ENCODE measurements around the gene YTHDC2. TPM values are rescaled to one million over a fixed set of nuclear protein-coding genes. Genes with fewer than 3 reads are reported as not detected.

YTHDC2 gene
- total RNA-seq = 10 to 100 TPM; 22.2 to 29.7 TPM

DNA sequence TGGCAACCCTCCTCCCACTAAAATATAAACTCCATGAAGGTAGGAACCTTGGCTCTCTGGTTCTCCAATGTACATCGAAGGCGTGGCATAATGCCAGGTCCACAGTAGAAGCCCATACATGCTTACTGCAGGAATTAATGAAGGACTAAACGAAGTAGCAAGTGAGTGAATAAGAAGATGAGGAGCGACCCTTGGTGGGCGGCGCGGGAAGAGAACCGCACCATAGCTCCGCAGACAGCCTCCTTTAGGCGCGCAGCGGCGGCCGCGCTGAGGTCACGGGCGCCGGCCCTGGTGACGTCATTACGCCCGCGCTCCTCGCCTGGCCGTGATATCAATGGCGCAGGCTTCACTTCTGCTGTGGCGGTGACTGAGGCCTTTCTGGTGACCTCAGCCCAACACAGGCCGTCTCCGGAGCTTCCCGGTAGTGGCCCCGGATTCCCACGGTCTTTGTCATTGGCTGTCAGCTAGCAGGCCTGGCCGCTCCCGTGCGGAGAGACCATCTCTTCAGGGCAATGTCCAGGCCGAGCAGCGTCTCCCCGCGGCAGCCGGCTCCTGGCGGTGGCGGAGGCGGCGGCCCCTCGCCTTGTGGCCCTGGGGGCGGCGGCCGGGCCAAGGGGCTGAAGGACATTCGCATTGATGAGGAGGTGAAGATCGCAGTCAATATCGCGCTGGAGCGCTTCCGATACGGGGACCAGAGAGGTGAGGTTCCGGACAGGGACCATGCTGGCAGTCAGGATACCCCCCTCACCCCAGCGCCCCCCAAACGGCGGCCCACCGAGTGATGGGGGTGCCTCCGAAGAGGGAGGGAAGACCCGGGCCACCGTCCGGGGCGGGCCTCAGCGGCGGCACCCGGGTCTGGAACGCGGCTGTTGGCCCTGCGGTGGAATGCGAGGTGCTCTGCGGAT, at the start of gene YTHDC2:
Gene YTHDC2, plus strand, starts transcription at position 311 of the 905 bp plus-strand sequence. Its CDS starts 202 bp downstream, at position 513.
- Mint-ChIP-seq H3K27ac (peak within 1 kb of the TSS; percentile 93 to 96), H3K36me3 (peaks cover 10 to 22% of the 10 kb centered on the region in 2 donors), H3K9me3 (no peaks in the 10 kb centered on the region)
- peak; percentile 86 to 94 for DNase-seq (ENCODE audit: low spot score in 2 of 2)
- peak; percentile 96 to 98 for ATAC-seq

DNA sequence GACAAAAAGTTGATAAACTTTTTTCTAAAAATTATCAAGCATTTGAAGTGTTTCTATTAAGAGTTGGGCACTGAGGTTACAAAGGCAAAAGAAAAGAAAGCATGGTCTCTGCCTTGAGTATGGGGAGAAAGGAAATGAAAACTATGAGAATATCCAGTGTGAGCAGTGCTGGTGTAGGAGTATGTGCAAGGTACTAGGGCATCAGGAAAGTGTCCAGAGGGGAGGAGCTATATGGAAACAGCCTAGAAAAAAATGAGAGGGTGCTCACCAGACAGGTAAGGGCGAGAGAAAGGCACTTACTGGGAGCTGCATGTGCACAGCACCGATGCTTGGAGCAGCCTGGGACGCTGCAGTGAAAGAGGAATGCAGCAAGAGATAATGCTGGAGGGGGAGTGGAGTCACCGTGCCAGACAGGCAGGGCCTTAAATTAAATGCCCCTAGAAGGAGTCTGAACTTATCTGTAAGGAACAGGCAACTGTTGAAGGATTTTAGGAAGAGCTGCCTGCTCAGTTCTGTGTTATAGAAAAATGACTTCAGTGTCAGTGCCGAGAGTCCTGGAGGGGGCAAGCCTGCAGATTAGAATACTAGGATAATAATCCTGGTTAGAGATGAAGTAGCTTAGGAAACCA, 39.3 kb upstream of the YTHDC2 start:
- DNase-seq (ENCODE audit: low spot score in 2 of 2) = no peak
- H3K9me3 Mint-ChIP-seq = peaks cover 5 to 7% of the 10 kb centered on the region in 2 donors
- no peak for ATAC-seq
- H3K27ac Mint-ChIP-seq = no peak overlapping the region
- H3K36me3 Mint-ChIP-seq = peaks cover 5 to 14% of the 10 kb centered on the region in 2 donors

DNA sequence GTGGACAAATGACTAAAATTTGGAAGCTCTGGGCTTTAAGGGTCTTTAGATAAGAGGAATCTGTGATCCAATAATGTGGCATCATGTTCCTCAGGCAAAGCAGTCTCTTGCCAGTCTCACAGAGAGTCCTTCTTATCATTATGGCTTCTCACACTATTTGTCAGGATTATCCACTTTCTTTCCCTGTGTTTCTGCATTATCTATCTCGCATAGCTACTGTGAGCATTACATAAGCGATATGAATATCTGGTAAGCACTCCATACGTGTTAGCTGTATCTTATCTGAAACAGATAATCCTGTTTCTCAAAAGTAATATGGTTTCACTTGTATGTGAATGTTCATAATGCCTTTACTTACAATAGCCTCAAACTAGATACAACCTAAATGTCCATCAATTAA, 34.8 kb upstream of the YTHDC2 start:
- no peak for DNase-seq (ENCODE audit: low spot score in 2 of 2)
- no peak overlapping the region for H3K27ac Mint-ChIP-seq
- ATAC-seq = no peak

DNA sequence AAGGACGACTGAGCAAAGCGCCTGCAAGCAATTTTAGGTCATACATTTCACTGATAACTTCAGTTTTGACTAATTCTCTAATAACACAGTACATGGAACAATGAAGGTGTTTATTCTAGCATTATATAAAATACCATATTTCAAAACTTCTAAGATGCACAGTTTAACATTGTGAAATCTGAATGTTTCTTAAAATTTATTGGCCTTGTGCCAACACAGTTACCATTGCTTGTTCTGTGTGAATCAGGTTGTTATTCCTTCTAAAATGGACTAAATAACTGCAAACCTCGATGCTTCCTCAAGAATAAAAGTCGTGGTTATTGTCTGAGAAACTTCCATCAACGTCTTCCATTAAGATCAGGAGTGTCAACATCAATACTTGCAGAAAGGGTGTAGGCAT, 33.3 kb upstream of the YTHDC2 start:
- no peaks in the 10 kb centered on the region for H3K9me3 Mint-ChIP-seq

More for the DNA sequence above, 34.8 kb upstream of the YTHDC2 start:
- no peaks in the 10 kb centered on the region for H3K9me3 Mint-ChIP-seq
- no peaks in the 10 kb centered on the region for H3K36me3 Mint-ChIP-seq

DNA sequence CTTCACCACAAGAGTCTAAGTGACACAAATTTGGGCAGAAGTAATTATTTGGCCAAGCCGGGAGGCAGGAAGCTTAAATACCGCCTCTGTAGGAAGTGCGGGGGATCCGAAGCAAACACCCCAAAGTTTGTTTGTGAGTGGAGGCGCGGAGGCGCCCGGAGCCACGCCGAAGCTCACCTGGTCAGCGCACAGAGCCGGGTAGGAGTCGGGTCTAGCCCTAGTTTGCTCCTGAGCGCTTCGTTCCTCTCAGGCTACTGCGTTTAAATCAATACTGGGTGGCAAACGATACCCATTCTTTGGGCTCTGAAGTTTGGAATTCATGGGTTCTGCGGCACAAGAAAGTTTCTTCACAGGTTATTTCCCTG, 26.1 kb upstream of the YTHDC2 start:
- H3K36me3 Mint-ChIP-seq = peaks cover 17 to 30% of the 10 kb centered on the region in 2 donors
- no peak overlapping the region for H3K27ac Mint-ChIP-seq
- ATAC-seq (peak in 1 of 2 donors; percentile 19), DNase-seq (ENCODE audit: low spot score in 2 of 2) (peak in 1 of 2 donors; percentile 5)
- H3K9me3 Mint-ChIP-seq = peaks cover 16 to 17% of the 10 kb centered on the region in 2 donors

More for the DNA sequence above, 33.3 kb upstream of the YTHDC2 start:
- ATAC-seq = no peak
- DNase-seq (ENCODE audit: low spot score in 2 of 2) = no peak
- Mint-ChIP-seq H3K27ac (no peak overlapping the region), H3K36me3 (no peaks in the 10 kb centered on the region)

DNA sequence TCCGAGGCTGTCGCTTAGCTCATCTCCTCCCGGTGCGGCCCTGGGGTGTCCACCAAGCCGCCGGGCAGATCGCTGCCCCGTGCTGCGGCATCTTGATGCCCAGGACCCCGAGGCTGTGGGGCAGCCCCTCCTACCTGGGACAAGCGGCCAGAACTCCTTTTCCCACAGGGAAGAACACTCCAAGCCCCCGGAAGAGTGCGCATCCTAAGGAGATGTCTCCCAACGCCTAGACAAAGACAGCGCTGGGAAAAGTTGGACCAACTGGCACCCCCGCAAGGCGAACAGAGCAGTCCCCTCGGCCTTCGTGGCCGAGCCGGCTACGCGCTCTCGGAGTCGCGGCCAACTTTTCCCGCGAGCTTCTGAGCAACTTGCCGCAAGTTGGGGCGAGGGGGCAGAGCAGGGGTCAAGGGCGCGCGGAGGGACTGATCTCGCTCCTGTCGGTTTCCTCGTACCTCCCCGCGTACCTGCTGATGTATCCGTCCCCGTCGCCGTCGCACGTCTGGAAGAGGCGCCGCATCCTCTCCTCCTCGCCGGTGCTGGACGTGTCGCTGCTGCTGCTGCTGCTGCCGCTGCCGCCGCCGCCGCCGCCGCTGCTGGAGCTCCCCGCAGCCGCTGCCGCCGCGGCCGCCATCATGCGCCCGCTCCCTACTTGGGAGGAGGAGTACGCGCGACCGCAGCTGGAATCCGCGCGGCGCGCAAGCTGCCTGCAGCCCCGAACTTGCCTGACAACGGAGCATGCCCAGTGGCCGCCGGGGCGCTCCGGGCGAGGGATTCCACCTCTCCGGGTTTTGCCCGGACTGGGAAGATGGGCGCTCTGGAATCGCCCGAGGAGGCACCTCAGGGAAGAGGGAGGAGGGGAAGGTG, 25.5 kb upstream of the YTHDC2 start, which contains the start of gene MCC:
Gene MCC, minus strand, starts transcription at position 673 of the 864 bp plus-strand sequence.
- H3K27ac Mint-ChIP-seq = no peak within 1 kb of the TSS
- ATAC-seq = peak; percentile 39 to 55
- peaks cover 16 to 17% of the 10 kb centered on the region in 2 donors for H3K9me3 Mint-ChIP-seq
- peak in 1 of 2 donors; percentile 28 for DNase-seq (ENCODE audit: low spot score in 2 of 2)
- H3K36me3 Mint-ChIP-seq = peaks cover 17 to 30% of the 10 kb centered on the region in 2 donors

DNA sequence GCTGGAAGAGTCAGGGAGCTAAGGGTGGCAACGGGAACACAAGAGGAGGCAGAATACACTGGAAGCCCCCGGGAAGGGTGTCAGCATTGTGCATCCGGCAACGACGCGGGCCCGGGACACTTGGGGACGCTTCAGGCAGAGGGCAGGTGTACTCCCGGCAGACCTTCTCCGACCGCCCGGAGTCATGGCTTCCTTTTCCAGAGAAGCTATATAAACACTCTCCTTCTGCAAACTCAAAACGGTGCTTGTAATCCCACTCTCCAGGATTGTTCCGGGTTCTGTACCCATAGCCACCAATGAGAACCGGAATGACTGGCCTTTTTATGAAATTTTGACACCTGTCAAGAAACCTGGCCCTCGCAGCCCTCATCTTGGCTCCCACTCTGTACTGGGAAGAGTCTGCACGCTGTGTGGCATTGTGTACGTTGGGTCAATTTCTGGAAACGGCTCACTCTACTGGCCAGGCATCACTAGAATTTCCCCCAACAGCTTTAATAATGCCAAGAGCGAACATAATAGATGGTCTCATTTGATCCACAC, 24.8 kb upstream of the YTHDC2 start:
- DNase-seq (ENCODE audit: low spot score in 2 of 2) (peak in 1 of 2 donors; percentile 6), ATAC-seq (peak; percentile 31 to 36)
- H3K27ac Mint-ChIP-seq = no peak overlapping the region
- H3K9me3 Mint-ChIP-seq = peaks cover 16 to 17% of the 10 kb centered on the region in 2 donors
- peaks cover 17 to 30% of the 10 kb centered on the region in 2 donors for H3K36me3 Mint-ChIP-seq

DNA sequence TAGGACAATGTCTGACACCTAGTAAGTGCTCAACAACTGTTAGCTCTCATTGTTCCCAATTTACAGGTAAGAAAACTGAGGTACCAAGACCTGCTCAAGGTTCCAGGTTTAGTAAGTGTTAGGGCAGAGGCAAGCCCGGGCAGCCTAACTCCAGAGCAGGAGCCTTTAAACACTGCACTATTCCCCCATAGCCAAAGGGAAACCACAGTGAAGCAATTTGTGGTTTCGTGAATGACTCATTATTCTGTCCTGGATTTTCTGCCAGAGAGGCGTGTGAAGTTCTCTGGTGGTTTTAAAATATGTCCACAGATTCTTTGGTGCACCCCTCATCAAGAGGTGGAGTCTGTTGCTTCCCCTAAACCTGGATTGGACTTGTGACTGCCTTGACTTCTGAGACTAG, 24.2 kb upstream of the YTHDC2 start:
- peaks cover 17 to 30% of the 10 kb centered on the region in 2 donors for H3K36me3 Mint-ChIP-seq
- DNase-seq (ENCODE audit: low spot score in 2 of 2) = no peak
- H3K9me3 Mint-ChIP-seq = peaks cover 16 to 17% of the 10 kb centered on the region in 2 donors
- peak; percentile 76 to 89 for ATAC-seq
- no peak overlapping the region for H3K27ac Mint-ChIP-seq

DNA sequence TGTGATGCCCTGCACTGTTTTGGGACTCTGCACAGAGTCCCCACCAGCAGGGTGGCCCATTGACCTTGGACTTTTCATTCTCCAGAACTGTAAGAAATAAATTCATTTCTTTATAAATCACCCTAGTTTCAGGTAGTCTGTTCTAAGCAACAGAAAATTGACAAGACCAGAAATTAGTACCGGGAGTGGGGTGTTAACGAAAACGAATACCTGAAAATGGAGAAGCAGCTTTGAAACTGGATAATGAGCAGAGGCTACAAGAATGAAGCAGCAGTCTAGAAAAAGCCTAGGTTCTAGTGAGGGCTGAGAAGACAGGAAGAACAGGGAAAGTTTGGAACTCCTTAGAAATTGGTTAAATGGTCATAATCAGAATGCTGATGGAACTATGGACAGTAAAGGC, 23.2 kb upstream of the YTHDC2 start:
- H3K9me3 Mint-ChIP-seq = peaks cover 16 to 17% of the 10 kb centered on the region in 2 donors
- peaks cover 17 to 30% of the 10 kb centered on the region in 2 donors for H3K36me3 Mint-ChIP-seq
- DNase-seq (ENCODE audit: low spot score in 2 of 2) (no peak), ATAC-seq (no peak)
- H3K27ac Mint-ChIP-seq = no peak overlapping the region

DNA sequence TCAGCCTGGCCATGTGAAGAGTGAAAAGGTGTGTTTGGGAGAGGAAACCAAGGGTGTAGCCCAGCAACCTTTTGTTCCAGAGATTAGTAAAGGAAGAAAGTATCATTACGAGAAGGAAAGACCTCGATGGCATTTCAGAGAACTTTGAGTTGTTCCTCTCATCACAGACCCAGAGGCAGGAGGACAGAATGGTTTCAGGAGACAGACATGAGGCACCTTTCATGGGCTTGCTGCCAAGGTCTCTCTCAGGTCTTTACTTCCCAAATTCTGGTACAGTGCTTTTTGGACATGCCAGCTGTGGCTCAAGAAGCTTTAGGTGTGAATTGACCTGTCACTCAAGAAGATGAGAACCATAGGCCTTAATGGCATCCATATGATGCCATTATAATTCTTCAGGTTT, 22.5 kb upstream of the YTHDC2 start:
- H3K9me3 Mint-ChIP-seq = peaks cover 16 to 17% of the 10 kb centered on the region in 2 donors
- peaks cover 17 to 30% of the 10 kb centered on the region in 2 donors for H3K36me3 Mint-ChIP-seq
- ATAC-seq (no peak), DNase-seq (ENCODE audit: low spot score in 2 of 2) (no peak)
- H3K27ac Mint-ChIP-seq = no peak overlapping the region

DNA sequence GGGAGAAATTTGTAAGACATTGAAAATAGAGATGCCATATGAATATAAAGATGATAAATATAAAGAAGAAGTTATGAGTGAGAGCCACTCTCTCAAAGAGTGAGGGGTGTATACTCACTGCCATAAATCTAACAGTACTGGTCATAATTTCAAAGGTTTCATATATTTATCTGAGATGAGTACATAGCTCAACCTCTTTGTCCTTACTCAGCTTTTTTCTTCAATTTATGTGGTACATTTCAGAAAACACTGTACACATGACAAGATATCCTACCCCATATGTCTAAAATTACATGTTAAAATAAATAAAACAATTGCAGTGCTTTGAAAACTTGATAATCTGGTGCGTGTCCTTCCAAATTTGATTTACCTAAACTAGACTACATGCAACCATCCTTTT, 20.0 kb upstream of the YTHDC2 start:
- Mint-ChIP-seq H3K9me3 (peaks cover 16 to 17% of the 10 kb centered on the region in 2 donors), H3K27ac (no peak overlapping the region), H3K36me3 (peaks cover 17 to 23% of the 10 kb centered on the region in 2 donors)
- no peak for ATAC-seq
- DNase-seq (ENCODE audit: low spot score in 2 of 2) = no peak

DNA sequence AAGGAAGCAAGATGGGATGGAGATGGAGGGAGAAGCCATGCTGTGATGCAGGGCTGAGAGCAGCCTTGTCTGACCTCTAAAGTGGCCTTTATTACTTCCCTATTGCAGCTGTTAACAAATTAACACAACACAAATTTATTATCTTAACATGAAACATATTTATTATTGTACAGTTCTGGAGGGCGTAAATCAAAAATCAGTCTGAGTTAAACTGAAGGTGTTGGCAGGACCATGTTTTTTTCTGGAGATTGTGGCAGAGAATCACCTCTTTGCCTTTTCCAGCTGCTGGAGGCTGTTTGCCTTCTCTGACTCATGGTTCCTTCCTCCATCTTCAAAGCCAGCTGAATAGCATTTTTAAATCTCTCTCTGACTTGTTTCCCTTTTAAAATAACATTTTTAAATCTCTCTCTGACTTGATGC, 18.1 kb upstream of the YTHDC2 start:
- DNase-seq (ENCODE audit: low spot score in 2 of 2) = no peak
- no peak overlapping the region for H3K27ac Mint-ChIP-seq
- ATAC-seq = no peak
- peaks cover 6% of the 10 kb centered on the region in 2 donors for H3K9me3 Mint-ChIP-seq
- H3K36me3 Mint-ChIP-seq = peaks cover 6 to 12% of the 10 kb centered on the region in 2 donors

DNA sequence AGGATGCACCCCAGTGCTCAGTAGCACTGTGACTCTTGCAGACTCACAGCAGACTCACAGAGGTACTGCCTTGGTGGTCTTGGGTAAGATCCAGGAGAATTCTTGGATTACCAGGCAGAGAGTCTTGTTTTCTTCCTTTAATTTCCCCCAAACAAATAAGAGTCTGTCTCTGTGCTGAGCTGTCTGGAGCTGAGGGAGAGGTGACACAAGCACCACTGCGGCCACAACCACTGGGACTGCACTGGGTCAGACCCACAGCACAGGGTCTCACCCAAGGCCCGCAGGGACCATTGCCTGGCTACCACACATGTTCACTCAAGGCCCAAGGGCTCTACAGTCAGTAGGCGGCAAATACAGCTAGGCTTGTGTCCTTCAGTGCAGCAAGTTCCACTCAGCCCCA, 11.4 kb upstream of the YTHDC2 start:
- no peak overlapping the region for H3K27ac Mint-ChIP-seq
- peaks cover 0 to 13% of the 10 kb centered on the region in 2 donors for H3K36me3 Mint-ChIP-seq
- DNase-seq (ENCODE audit: low spot score in 2 of 2) (no peak), ATAC-seq (no peak)
- peaks cover 0 to 6% of the 10 kb centered on the region in 2 donors for H3K9me3 Mint-ChIP-seq

DNA sequence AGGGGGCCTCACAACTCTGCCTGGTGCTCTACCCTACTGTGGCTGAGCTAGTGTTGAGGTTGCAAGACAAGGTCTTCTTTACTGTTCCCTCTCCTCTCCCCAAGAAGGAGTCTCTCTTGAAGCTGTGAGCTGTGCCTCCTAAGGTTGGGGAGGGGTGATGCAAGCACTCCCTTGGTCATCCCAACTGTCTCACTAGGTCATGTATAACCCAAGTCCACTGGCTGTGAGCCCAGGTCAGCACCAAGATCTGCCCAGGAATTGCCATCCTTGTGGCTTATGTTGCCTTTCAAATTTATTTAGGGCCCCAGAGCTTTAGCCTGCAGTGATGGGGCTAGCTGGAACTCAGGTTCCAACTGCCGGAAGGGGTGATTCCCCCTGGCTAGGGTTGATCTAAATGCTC, 10.3 kb upstream of the YTHDC2 start:
- Mint-ChIP-seq H3K9me3 (peaks cover 0 to 6% of the 10 kb centered on the region in 2 donors), H3K36me3 (peaks cover 0 to 13% of the 10 kb centered on the region in 2 donors), H3K27ac (no peak overlapping the region)
- no peak for DNase-seq (ENCODE audit: low spot score in 2 of 2)
- ATAC-seq = no peak

DNA sequence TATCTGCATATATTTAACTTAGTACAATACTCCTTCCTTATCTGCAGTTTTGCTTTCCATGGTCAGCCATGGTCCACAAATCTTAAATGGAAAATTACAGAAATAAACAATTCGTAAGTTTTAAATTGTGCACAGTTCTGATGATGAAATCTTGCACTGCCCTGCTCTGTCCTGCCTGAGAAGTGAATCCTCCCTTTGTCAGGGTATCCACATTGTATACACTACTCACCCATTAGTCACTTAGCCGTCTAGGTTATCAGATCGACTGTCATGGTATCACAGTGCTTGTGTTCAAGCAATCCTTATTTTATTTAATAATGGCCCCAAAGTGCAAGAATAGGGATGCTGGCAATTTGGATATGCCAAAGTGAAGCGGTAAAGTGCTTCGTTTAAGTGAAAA, 8.3 kb upstream of the YTHDC2 start:
- Mint-ChIP-seq H3K36me3 (peaks cover 0 to 13% of the 10 kb centered on the region in 2 donors), H3K9me3 (peaks cover 0 to 6% of the 10 kb centered on the region in 2 donors), H3K27ac (no peak overlapping the region)
- ATAC-seq (no peak), DNase-seq (ENCODE audit: low spot score in 2 of 2) (no peak)

DNA sequence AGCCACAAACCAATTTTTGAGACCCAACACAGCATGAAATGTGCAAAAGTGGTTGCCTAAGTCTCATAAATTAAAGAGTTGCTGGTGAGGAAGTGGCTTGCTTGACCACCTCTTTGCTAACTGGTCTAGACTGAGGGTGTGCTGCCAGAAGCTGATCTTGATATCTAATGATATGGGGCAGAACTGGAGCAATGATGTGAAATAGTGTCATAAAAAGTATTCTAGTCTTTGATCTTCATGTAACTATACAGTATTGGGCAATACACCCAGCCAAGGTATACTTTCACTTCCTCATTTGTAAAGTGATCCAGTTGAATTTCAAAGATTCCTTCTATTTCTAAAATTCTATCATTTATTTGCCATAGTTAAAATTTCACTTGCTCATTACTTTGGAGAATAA, 5.9 kb upstream of the YTHDC2 start:
- H3K9me3 Mint-ChIP-seq = no peaks in the 10 kb centered on the region
- peaks cover 0 to 1% of the 10 kb centered on the region in 2 donors for H3K36me3 Mint-ChIP-seq
- no peak for ATAC-seq
- H3K27ac Mint-ChIP-seq = no peak overlapping the region
- DNase-seq (ENCODE audit: low spot score in 2 of 2) = no peak

Data from activated naive CD4-positive, alpha-beta T cell treated with anti-CD3 and anti-CD28 coated beads, Interleukin-2, amount 50 U/mL, for 72 hours (primary cell).